Limb (tissue), 2 donors: ENCODE results near the gene TIGD6.
"Not testable (repeated sequence)": the region's sequence is repeated elsewhere in the genome, so short reads cannot be mapped to it uniquely, and the experiment has no call there.

Experiments
- DNase-seq, 2 donors: peaks; one replicate each; pipeline ENCODE4 v3.0.0-alpha.2; 2016; ENCODE audit errors: extremely low spot score in 2 of 2

The TIGD6 gene

DNA sequence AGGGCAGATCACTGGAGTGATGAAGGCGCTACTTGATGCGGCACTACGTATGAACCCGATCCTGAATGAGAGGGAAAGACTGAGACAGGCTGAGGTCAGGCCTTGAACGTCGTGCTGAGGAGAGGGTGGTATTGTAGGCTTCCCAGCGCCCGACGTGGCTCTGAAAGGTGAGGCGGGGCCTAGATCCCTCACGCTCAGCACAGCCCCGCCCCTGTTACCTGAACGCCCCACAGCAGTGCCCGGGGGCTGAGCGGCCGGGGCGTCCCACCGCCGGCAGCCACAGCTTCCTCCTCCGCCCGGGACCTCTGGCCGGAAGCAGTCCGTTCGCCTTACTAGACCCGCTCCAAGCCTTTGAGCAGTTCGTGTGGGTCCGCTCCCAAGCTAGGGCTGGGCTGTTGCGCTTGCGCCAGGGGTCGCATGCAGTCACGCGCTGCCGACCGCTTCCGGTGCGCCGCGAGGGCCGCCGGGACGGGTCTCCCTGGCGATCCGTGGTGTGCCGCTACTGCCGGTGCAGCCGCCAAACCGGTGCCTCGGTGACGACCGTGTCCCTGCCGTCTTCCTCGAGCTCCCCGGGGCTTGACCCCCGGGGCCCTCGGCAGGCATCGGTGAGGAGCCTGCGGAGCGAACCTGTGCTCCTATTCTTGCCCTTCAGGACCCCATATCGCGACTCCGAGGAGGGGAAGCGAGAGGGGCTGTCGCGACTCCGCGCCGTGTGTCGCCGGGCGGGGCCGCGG lies at the start of gene TIGD6, which contains the start of gene HMGXB3:
TSS of gene TIGD6 (minus strand) at position 399 of the 734 bp plus-strand sequence. CDS start 4,306 bp downstream, outside the sequence.
TSS of gene HMGXB3 (plus strand) at position 484 of the 734 bp plus-strand sequence. CDS start 4,114 bp downstream, outside the sequence.
- DNase-seq, result peak; percentile 93 to 95

DNA sequence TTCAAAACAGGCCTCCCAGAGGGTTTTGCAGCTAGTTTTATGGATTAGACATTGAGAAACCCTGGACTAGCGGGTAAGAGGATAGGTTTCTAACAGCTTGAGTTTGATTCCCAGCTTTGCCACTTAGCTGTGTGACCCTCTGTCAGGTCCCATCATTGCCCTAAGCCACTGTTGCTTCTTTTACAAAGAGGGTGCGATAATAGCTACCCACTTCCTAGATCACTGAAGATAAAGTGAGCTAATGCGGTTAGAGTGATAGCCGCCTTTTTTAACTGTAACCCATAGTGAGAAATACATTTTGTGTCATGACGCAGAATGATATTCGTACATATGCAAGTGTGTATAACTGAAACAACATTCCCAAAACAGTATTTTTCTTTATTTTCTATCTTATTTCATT lies 45.6 kb upstream of the TIGD6 start:
- no peak for DNase-seq

DNA sequence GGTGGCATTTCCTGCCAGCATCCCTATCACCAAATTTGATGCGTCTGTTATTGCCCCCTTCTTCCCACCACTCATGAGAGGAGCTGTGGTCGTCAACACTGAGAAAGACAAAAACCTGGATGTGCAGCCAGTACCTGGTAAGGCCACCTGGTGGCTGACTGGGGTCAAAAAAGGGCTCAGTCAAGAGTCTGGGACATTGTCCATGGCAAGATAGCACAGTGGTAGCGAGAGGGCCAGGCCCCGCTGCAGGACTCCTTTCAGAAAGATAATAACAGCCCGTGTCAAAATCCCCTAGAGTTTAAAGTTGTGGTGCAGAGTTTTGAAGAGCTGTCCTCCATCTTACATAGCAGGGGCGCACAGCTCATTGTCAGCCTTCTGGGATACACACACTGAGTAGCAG lies 45.1 kb upstream of the TIGD6 start:
- no peak for DNase-seq

DNA sequence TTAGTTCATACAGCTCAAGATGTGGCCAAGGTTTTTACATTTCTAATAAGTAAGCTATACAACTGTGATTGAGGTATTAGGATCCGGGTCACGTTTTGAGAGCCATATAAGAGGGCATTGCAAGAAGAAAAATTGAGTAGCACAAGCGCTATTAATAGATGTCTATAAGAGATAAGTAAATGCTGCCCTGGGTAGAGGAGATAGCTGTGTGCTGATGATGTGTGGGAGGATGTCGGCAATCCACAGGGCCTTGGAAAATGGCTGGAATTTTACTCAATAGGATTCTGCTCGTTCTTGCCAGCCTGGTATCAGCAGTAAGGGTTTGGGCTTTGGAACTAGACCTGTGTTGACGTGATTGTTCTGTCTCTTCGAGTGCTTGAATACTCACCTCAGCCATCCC lies 44.3 kb upstream of the TIGD6 start:
- DNase-seq, result no peak

DNA sequence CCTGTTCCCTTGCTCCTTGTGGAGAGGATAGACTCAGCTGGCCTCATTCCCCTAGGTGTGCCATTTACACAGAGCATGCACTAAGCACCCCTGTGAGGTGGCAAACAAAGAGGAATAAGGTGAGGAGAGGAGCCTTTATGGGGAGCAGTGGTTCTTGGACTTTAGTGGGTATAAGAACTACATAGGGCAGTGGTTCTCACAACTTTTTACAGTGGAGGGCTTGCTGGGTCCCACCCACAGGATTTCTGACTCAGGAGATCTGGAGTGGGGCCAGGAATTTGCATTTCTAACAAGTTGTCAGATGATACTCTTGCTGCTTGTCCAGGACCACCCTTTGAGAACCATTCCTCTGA lies 43.9 kb upstream of the TIGD6 start:
- DNase-seq, result no peak

DNA sequence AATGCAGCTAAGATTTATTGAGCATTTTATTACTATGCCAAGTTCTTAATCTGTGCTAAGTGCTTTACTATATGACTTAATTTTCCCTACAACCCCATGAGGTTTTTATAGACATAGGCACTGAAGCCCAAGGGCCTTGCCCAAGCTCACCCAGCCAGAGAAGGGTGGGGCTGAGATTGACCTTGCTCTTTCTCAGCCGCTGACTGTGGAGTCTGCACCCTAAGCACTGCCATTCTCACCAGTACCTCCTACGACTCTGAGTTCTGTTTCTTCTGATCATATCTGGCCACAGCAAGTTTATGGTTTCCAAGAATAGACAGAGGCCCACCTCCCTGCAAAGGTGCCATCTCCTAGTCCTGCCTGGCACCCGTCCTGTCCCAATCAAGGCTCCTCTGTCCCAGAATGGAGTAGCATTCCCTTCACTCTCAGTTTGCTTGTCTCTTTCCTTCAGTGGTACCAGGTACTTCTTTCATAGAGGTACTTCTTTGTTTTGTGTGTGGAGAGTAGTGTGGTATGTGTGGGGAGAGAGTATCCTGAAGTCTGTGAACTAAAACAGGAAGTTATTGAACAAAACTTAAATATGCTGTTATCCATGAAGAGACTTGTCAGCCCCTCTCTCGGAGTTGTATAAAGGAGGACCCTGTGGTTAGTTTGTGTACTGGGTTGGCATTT lies 43.3 kb upstream of the TIGD6 start:
- DNase-seq, result no peak

DNA sequence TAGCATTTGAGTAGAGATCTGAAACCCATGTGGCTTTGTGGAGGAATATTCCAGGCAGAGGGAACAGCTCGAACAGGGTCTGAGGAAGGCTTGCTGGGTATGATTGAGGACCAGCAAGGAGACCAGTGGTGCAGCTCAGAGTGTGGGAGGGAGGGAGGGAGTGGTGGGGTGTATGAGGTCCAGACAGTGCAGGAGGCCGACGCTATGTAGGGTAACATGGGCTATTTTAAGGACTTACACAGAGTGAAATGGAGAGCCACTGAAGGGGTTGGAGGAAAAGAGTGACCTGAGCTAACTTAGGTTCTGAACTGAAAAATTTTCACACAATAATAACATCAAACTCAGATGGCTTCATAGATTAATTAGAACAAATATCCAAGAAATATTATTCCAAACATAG lies 42.0 kb upstream of the TIGD6 start:
- no peak for DNase-seq

DNA sequence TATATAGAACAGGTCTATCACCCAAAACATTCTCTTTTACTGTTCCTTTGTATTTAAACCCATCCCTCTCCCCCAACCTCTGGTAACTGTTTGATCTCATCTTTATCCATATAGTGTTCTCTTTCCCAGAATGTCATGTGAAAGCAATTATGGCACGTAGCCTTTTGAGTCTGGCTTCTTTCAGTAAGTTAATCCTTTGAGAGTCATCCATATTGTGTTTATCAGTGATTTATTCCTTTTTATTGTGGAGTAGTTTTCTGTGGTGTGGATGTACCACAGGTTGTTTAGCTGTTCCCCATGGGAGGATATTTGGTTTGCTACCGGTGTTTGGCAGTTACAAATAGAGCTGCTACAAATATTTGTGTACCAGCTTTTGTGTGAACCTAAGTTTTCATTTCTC lies 38.1 kb upstream of the TIGD6 start:
- no peak for DNase-seq

DNA sequence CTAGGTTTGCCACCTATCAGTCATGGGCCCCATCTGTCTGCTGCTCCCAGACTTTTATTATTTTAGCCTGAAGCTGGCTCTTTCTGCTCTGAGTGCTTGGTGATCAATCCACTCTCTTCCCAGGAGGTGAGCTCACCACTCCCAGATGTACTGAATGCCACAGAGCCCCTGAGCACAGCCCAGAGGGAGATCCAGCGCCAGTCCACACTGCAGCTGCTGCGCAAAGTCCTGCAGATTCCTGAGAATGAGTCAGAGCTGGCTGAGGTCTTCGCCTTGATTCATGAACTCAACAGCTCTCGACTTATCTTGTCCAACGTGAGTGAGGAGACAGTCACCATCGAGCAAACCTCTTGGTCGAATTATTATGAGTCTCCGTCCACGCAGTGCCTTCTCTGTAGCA lies 36.1 kb upstream of the TIGD6 start:
- DNase-seq, result no peak

DNA sequence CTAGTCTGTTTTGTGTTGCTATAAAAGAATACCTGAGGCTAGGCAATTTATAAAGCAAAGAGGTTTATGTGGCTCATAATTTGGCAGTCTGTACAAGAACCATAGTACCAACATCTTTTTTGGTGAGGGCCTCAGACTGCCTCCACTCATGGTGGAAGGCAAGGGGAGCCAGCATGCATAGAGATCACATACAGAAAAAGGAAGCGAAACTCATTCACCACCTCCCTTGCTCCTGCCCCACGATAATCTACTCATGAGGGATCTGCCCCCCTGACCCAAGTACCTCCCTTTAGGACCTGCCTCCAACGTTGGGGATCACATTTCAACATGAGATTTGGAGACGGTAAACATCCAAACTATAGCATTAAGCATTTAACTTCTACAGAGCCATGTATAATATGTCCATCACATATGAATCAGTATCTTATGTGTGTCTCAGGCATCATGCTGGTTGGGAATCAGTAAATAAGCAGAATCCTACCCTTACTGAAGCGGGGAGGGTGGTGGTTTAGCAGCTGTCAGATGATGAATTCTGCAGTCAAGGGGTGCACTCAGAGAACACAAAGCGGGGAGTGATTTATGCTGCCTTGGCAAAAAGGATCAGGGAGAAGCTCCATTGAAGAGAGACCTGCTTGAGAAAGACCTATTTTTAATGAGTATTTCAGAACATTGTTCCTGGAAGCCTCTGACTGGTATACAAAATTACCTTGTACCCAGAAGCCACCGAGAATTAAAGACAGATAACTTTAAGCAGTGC lies 34.9 kb upstream of the TIGD6 start:
- no peak for DNase-seq

DNA sequence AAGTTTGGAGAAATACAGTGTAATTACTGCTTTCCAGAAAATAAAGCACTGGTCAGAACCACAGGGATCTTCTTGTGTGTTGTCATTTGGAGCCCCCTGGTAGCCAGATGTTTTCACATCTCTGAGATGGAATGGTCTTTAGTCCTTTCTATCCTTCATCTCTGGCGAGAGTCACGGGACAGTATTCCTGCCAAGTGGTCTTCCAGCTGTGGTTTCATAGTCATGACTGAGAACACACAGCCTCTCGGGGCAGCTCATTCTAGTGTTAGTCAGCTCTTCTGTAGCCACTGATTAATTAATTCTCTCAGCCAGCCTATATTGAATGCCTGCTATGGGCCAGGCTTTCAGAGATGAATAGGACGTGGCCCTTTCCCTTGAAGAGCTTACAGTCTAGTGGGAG lies 34.2 kb upstream of the TIGD6 start:
- peak in 1 of 2 donors; percentile 13 for DNase-seq

DNA sequence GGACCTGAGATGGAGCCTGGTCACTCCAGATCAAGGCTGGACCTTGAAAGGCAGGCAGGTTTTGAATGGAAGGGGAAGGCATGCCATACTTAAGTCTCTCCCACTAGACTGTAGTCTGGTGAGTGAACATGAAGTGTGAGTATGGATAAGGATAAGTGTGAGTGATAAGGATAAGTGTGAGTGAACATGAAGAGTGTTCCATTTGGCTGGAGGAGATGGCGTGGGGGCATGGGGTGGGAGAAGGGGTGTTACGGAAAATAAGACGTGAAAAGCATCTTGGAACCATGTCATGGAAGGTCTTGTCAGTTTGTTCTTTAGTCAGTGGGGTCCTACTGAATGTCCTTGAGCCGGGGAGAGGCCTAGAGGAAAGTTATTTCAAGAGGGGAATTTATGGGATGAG lies 32.9 kb upstream of the TIGD6 start:
- DNase-seq, result no peak

DNA sequence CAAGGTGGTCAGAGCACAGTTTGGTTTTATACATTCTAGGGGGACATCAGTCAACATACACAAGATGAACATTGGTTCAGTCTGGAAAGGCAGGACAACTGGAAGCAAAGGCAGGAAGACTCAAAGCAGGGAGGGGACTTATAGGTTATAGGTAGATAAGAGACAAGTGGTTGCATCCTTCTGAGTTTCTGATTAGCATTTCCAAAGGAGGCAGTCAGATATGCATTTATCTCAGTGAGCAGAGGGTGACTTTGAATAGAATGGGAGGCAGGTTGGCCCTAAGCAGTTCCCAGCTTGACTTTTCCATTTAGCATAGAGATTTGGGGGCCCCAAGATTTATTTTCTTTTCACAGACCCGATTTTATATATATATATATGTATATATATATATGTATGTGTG lies 27.6 kb upstream of the TIGD6 start:
- not testable (repeated sequence) for DNase-seq

DNA sequence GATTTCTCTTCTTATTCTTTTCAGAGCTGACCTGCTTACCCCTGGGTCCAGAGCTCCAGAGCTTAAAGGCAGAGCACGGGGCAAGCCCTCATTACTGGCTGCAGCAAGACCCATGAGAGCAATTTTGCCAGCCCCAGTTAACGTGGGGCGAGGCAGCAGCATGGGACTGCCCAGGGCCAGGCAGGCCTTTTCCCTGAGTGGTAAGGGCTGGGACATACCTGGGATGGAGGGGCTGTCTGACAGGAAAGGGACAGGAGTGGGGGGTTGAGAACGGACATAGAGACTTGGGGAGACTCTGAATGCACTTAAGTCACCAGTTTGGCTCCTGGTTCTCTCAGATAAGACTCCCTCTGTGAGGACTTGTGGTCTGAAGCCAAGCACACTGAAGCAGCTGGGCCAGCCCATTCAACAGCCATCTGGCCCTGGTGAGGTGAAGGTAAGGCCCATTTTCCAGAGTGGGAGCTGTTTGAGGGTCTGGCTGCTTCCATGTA lies 26.3 kb upstream of the TIGD6 start:
- no peak for DNase-seq

DNA sequence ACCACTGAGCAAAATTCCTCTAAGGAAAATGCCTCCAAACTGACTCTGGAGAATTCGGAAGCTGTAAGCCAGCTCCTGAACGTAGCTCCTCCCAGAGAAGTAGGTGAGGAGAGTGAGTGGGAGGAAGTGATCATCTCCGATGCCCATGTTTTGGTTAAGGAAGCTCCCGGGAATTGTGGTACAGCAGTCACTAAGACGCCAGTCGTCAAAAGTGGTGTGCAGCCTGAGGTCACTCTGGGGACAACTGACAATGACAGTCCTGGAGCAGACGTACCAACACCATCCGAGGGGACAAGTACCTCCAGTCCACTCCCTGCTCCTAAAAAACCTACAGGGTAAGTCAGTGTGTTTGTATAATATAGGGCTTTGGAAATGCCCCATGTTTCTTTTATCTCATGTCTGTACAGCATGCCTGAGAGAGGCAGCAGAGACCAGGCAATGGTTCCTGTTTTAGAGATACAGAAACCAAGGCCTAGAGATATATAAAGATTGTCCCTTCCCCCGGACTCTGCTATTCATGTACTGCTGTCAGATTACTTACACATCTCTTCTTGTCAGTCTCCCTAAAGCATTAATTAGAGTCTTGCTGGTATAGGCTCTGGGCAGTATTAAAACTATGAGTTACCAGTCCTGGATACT lies 24.0 kb upstream of the TIGD6 start:
- DNase-seq, result peak in 1 of 2 donors; percentile 14

DNA sequence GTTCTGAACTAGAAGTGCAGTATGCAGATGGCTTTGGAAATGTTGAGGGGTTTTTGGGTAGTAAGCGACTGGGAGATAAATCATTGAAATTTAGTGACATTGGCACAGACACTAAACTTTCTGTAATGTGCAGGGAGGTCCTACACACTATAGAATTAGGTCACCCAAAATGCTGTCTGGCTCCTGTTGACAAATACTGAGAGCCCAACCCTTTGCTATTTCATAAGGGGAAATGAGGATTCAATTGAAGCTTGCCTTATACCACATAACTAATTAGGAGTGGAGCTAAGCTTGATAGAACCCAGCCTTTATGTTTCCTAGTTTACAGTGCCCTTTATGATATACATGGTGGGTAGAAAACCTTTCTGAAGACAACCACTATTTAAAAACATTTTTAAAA lies 22.7 kb upstream of the TIGD6 start:
- no peak for DNase-seq

DNA sequence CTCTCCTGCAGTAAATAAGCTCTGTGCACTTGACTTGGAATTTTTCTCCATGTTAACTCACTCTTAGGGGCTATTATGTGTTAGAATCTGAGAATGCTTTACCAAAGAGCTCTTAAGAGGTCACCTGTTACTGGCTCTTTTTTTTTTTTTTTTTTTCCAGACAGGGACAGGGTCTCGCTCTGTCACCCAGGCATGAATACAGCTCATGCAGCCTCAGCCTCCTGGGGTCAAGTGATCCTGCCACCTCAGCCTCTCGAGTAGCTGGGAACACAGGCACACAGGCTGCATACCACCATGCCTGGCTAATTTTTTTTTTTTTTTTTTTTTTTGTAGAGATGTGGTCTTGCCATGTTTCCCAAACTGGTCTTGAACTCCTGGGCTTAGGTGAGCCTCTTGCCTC lies 22.2 kb upstream of the TIGD6 start:
- no peak for DNase-seq

DNA sequence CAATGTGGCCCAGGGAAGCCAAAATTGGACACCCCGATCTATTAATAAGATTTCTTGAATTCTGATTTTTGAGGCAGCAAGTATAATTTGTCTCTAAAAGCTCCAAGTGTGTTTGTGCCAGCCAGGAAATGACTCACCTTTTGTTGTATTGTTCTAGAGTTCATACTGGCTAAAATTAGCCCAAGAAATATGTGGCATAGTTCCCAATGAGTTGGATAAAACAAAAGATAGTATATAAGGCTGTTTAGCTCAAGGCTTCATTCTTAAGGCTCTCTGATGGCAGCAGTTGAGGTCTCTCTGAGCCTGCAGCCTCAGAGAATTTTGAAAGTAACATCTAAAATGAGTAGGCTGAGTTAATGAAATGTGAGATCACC lies 21.7 kb upstream of the TIGD6 start:
- no peak for DNase-seq

DNA sequence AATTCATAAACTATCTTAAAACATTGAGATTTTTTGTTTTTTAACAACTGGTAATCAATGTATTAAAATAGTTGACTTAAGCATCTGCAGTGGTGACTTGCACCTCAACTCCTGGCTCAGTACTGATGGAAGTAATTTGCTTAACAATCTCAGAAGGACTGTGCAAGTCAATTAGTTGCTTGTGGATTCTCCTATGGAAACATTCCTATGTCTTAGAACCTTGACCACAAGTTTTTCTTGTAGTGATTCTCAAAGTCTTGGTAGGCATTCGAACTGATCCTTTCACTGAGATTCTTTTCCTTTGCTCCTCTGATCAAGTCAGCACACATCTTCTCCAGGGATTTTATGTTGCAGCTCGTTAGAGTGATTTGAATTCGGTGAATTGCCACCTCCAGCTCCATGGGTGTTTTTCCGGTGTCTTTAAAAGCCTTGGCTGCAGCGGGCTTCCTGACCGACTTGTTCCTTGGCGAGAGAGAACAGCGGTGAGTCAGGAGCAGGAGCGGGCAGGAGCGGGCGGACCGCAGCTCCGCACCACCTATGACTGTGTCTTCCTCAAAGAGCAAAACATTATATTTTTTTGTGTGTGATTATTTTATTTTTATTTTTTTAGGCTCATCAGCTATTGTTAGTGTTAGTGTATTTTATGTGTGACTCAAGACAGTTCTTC lies 21.2 kb upstream of the TIGD6 start:
- no peak for DNase-seq

DNA sequence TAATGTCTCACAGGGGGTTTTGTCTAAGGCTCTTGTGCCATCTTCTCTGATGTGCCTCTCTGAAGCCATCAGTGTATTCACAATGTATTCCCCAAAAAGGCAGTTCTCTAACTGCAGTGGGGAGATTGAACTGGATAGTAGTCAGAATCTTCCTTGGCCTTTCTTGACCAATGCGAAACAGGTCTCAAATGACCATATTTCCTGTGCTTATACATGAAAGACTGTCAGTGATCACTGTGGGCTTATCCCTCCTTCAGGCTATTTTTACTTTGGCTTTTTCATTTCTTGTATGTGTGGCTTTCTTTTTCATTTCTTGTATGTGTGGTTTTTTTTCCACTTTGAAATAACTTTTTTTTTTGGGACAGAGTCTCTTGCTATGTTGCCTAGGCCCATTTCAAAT lies 19.8 kb upstream of the TIGD6 start:
- DNase-seq, result no peak
